ENCODE results near the gene STK35. TPM values are rescaled to one million over a fixed set of nuclear protein-coding genes. Genes with fewer than 3 reads are reported as not detected.

Gene STK35
- polyA plus RNA-seq, 3 donors: 17.5 to 19.8 (median 19.3) TPM

DNA sequence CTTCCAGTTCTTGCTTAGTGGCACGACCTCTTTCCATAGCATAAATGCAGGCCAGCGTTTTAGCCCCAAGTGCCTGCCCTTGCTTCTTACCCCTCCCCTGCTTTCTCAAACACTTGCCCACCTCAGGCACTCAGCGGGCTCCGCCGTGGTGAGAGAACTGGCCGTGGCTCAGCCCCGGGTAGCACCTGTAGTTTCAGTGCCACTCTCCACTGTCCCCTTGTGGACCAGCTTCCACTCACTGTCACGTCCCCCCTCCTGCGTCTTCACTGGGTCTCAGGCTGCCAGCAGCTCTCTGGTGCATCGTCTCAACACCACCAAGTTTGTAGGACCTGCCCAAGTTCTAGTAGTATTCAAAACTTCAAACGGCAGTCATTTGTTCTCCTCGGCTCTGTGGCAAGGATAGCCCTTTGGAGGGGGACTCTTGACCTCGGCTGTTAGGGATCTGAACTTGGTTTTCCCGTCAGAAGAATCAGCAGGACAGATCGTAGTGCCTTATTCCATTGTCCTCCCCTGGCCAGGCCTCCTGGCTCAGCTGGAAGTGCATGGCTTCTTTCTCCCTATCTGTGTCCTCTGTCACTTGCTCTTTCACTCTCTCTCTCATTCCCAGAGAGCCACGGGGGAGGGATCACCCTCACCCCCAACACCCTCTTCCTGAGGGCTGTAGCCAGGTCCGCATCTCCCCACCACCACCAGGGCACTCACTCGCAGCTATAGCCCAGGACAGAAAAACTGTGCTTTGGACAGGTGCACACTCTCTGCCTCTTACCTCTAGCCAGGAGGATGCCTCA lies 44.6 kb downstream of the STK35 start:
- DNase-seq (ENCODE audit: extremely low read depth in 1 of 11, low read depth in 9 of 11, low spot score in 4 of 11): no peak

DNA sequence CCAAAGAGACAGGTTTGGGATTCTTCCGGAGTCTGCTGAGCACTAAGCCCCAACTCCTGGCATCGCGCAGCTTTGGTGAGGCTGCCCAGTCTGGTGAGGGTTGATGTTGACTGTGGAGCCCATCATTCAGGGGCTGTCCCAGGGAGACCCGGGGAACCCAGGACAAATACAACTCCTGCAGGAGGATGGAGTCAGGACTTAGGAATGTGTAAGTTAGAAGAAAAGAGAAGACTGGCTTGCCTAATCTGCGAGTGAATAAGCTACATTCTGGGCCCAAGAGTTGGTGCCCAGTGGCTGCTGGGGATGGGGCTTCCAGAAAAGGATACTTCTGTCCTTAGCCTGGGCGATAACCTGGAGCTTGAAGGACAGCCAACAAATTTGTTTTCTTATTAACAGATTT lies 47.9 kb downstream of the STK35 start:
- DNase-seq (ENCODE audit: extremely low read depth in 1 of 11, low read depth in 9 of 11, low spot score in 4 of 11): no peak

DNA sequence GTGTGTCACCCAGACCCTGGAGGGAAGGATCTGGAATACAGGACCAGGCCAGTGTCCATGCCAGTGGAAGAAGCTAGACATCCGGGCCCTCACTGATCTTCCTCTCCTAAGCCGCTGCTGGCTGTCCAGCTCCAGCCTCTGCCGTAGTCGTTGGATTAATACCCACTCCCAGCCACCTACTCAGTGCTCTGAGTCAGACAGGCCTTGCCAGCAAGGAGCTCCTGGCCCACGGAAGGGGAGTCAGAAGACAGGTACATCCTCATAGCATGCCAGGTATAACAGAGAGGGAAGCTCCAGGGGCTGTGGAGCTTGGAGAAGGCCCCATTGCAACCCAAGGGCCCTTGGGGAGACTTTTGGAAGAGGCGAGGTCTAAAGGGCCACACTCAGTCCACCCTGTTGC lies 49.0 kb downstream of the STK35 start:
- DNase-seq (ENCODE audit: extremely low read depth in 1 of 11, low read depth in 9 of 11, low spot score in 4 of 11): no peak

DNA sequence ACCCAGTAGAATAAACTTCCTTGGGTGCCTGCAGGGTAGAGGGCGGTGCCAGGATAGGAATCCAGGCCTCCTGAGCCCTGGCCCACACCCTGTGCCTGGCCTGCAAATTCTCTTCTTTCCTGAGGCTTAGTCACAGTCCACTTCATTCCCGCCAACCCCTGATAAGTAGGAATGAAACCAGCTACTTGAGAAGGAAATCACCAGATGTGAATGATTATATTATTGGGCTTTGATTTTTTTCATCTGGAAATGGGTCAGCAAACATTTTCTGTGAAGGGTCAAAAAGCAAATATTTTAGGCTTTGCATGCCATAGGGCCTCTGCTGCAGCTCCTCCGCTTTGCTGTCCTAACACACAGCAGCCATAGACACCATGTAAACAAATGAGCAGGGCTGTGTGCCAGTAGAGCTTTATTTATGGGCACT lies 50.2 kb downstream of the STK35 start:
- DNase-seq (ENCODE audit: extremely low read depth in 1 of 11, low read depth in 9 of 11, low spot score in 4 of 11): peak in 3 of 11 donors; percentile 30 to 36 (median 32)

DNA sequence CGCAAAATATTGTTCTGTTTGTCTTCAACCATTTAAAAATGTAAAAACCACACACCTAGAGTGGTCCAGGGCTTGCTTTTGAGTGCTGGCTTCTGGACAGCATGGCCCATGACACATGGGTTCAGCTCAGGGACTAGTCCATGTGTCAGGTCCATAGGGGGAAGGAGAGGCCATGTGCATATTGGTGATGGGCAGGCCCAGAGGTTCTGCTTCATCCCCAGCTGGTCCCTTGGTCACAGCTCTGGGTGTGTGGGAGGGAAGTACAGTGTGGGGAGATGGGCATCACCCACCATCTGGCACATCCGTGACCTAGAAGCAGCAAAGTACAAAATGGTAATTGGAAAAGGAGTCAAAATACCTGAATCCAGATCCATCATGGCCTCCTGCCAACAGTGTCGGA lies 50.7 kb downstream of the STK35 start:
- DNase-seq (ENCODE audit: extremely low read depth in 1 of 11, low read depth in 9 of 11, low spot score in 4 of 11): no peak

DNA sequence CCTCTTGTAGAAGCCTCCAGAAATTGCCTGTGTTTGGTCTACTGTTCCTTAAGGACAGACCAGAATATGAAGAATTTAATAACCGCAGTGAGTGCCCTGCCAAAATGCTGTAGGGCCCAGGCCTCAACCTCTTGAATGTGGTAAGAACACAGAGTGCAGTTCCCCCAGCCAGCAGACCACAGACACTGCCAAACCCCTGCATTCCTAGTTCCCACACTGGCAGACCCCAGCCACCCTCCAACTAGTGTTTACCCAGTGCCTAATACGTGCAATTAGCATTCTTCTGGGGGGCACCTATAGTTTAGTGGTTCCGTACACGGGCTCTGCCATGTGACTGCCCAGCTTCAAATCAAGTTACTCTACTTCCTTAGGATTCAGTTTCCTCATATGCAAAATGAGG lies 51.7 kb downstream of the STK35 start:
- DNase-seq (ENCODE audit: extremely low read depth in 1 of 11, low read depth in 9 of 11, low spot score in 4 of 11): no peak

DNA sequence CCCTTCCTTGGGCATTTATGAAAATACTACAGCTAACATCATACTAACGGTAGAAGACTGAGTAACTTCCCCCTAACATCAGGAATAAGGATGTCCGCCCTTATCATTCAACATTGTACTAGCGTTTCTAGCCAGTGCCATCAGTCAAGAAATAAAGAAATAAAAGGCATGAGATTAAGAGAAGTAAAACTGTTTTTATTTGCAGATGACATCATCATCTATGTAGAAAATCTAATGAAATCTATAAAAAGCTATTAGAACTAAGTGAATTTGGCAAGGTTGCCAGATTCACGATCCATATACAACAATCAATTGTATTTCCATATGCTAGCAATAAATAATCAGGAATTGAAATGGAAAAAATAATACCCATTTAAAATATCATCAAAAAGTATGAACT lies 54.6 kb downstream of the STK35 start:
- no peak for DNase-seq (ENCODE audit: extremely low read depth in 1 of 11, low read depth in 9 of 11, low spot score in 4 of 11)

DNA sequence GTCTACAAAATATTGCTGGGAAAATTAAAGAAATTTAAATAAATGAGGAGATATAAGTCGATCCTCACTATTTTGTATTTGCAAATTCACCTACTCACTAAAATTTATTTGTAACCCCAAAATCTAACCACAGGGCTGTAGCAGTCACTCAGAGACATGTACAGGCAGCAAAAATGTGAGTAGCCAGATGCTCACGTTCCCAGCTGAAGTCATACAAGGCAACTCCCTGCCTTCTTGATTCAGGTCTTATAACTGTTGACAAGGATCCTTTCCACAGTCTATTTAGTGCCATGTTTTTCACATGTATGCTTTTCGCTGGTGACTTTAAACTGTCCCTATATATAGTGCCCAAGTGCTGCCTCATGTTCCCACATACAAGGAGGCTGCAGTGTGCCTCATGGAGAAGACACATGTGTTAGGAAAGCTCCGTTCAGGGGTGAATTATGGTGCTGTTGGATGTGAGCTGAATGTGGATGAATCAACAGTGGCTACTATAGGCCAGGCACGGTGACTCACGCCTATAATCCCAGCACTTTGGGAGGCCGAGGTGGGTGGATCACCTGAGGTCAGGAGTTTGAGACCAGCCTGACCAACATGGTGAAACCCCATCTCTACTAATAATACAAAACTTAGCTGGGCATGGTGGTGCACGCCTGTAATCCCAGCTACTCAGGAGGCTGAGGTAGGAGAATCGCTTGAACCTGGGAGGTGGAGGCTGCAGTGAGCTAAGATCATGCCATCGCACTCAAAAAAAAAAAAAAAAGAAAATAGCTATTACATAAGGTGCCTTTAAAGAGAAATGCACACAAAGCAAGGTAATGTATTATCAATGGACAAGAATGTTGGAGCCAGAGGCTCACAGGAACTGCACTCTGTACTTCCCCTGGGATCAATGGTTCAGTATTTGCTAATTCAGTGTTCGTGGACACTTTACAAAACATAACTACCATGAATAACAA lies 55.3 kb downstream of the STK35 start:
- no peak for DNase-seq (ENCODE audit: extremely low read depth in 1 of 11, low read depth in 9 of 11, low spot score in 4 of 11)

DNA sequence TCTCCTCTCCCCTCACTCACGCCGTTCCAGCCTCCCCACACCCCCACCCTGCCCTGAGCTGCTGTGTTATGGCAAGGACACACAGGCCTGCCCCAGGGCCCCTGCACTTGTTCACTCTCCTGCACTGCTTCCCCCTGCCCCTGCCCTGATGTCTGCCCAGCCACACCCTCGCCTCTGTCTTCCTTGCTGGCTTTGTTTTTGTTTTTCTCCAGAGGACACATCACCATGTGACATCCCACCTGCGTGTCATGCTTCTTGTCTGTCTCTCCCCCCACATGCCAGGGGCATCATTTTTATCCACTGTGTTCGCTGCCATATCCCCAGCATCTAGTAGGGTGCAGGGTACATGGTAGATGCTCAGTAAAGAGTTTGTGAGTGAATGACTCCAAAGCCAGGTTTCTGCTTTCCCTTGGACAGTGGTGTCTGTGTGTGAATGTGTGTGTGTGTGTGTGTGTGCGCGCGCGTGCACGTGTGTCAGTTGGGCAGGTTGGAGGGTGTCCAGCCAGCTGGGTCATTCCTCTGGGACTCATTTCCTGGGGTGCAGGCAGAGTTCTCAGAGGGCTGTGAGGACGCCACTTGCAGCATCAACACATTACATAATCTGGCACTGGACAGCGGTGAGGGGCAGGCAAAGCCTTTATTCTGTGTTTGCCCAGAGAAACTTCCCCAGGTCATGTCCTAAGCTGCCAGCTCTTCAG lies 60.6 kb downstream of the STK35 start:
- DNase-seq (ENCODE audit: extremely low read depth in 1 of 11, low read depth in 9 of 11, low spot score in 4 of 11): no peak

DNA sequence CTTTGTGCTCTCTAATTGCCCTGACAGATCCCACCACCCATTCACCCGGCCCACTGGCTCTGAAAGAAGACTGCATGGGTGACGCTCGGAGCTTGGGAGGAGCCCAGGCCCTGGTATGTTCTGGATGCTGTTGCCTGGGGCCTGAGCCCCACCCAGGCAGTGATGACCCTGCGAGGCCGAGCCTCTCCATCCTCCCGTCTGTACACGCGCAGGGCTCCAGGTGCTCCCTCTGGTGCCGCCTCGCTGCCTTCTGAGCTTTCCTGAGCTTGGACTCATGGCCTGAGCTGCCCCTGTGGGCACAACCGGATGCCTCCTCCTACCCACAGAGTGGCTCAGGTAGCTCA lies 61.2 kb downstream of the STK35 start:
- DNase-seq (ENCODE audit: extremely low read depth in 1 of 11, low read depth in 9 of 11, low spot score in 4 of 11): no peak

DNA sequence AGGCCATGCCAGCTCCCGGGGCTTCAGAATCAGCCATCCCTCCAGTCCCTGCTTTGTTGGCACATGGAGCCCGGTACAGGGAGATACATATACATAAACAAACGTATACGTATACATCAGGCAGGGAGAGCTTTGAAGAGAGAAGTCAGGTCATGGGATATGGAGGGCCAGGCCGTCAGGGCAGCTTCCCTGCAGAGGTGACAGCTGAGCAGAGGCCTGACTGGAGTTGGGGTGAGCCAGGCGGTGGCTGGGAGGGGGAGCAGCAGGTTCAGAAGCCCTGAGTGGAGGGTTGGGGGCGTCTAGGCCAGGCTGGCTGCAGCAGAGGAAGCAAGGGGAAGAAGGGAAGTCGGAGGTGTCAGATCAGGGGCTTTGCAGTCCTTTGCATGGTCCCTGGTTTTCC lies 61.7 kb downstream of the STK35 start:
- no peak for DNase-seq (ENCODE audit: extremely low read depth in 1 of 11, low read depth in 9 of 11, low spot score in 4 of 11)

DNA sequence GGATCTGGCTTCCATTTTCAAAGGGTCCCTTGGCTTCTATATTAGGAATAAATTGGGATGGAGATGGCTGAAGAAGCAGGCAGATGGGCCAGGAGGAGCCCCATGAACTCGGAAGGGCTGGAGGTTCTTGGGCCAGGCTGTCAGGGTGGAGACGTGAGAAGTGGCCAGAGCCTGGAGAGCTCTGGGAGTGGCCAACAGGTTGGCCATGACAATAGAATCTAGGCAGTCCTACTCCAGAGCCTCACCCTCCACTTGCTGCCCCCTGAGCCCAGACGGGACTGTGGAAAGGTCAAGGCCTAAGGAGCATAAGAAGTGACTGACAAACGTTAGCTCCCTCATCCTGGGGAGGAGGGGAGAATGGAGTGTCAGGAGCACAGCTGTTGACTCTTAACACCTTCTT lies 62.1 kb downstream of the STK35 start:
- DNase-seq (ENCODE audit: extremely low read depth in 1 of 11, low read depth in 9 of 11, low spot score in 4 of 11): no peak

DNA sequence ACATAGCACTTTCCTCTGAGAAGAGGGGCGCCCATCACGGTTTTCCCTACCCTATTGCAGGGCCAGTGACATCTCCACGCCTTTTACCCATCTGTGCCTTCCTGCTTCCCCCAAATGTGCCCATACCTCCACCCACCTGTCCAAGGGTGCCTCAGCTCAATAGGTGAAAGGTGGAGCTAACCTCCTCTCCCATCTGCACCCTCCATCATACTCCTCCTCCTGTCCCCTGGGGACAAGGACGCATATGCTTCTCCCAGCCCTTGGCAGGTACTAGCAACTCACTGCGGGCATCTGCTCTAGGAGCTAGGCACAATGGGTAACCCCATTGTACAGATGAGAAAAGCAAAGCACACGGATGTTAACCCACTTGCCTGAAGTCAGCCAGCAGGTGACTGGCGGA lies 62.8 kb downstream of the STK35 start:
- no peak for DNase-seq (ENCODE audit: extremely low read depth in 1 of 11, low read depth in 9 of 11, low spot score in 4 of 11)

DNA sequence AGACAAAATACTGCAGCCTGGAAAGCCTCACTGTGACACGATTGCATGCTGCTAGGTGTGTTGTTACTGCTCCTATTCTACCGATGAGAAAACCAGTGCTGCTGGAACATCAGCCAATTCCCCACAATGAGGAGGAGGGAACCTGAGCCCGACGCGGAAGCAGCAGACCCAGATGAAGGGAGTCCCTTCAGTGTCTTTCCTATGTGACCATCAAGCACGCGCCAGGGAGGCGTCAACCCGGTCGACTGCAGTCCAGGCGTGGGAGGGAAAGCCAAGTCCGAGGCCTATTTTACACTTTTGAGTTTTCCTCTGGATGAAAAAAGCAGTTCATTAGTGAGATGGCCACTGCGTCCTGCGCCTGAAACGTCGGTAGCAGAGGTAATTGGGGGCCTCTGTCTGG lies 63.3 kb downstream of the STK35 start:
- peak in 2 of 11 donors; percentile 7 to 12 for DNase-seq (ENCODE audit: extremely low read depth in 1 of 11, low read depth in 9 of 11, low spot score in 4 of 11)

DNA sequence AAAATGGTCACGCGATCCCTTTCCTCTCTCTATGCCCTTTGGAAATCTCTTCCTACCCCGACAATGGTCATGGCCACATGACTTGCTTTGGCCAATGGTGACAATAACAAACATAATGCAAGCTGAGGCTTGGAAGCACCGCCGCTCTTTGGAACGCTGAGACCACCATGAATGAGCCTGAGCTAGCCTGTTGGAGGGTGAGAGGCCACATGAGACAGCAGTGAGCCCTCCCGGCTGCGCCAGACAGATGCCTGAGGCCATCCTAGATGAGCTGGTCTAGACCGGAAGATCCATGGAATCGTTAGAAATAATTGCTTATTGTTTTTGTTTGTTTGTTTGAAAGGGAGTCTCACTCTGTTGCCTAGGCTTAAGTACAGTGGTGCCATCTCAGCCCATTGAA lies 64.2 kb downstream of the STK35 start:
- DNase-seq (ENCODE audit: extremely low read depth in 1 of 11, low read depth in 9 of 11, low spot score in 4 of 11): no peak

DNA sequence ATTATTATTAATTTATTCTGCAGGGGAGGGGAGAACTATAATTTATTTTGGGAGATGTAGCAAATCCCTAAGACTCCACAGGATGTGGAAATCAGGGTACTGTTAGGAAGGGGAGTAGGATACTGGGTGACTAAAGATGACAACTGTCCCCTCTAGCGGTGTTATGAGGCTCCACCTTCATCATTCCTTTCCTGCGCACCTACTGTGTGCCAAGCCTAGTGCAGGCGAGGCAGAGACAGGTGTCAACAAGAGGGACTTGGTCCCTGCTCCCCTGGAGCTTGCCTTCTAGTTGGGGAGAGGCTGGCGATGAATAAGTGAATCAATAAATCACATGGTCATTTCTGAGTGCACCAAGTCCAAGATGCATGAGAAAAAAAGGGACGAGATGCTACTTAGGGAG lies 65.5 kb downstream of the STK35 start:
- DNase-seq (ENCODE audit: extremely low read depth in 1 of 11, low read depth in 9 of 11, low spot score in 4 of 11): no peak

DNA sequence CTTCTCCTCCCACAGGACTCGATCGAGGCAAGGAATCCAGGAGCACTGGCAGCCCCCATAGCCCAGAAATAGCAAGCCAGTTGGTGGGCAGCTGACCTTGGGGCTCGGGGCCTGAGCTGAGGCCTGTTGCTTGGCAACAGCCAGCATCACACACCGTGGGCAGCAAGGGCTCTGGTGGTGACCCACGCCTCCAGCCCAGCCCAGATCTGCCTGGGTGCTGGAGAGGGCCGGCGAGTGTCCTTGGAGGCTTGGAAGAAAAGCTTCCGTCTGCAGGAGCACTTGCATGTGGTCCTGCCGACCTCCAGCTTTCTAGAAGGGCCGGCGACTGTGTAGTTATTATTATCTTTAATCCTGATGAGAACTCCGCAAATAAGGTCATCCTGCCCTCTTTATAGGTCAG lies 67.3 kb downstream of the STK35 start:
- no peak for DNase-seq (ENCODE audit: extremely low read depth in 1 of 11, low read depth in 9 of 11, low spot score in 4 of 11)

DNA sequence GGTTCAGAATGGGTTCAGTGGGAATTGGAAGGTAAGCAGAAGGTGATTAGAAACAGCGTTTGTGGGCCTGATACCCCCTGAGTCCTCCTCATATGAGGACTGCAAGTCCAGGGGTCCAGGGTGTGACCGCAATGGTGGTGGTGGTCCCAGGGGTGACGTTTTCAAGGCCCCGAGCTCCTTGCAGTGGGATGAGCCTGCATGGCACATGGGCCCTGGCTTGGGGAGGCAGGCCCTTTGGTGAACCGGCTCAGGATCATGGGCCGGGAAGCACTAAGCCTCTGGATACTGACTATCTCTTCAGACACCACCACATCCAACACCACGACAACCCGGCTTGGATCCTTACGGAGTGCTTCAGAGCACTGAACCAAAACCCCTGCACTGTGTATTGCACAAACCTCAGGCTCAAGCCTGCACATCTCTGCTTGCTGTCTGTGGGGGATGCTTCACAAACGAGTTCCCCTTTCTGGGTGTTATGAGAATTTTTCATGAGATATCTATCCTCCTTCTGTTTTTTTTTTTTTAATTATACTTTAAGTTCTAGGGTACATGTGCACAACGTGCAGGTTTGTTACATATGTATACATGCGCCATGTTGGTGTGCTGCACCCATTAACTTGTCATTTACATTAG lies 67.9 kb downstream of the STK35 start:
- no peak for DNase-seq (ENCODE audit: extremely low read depth in 1 of 11, low read depth in 9 of 11, low spot score in 4 of 11)

DNA sequence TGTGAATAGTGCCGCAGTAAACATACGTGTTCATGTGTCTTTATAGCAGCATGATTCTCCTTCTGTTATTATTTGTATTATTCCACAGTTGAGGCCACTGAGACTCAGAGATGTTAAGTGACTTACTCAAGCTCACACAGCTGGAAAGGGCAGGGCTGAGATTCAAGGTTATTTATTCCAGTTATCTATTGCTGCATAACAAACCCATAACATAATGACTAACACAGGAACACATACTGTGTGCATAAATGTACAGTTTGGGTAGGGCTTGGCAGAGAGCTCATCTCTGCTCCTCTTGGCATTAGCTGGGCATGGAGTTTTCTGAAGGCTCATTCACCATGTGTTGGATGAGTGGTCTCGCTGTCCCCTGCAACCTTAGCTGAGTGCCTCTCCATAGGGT lies 68.8 kb downstream of the STK35 start:
- DNase-seq (ENCODE audit: extremely low read depth in 1 of 11, low read depth in 9 of 11, low spot score in 4 of 11): no peak
